Chondrocyte (in vitro differentiated cells): Measurements from ENCODE around the gene MBD3. TPM values are rescaled to one million over a fixed set of nuclear protein-coding genes. Genes with fewer than 3 reads are reported as not detected.

ENCODE experiments used
- DNase-seq: peaks from one replicate; pipeline ENCODE4 v3.0.0; 2021; ENCODE audit warnings: mixed read lengths, low spot score
- H3K27ac Mint-ChIP-seq: one replicate; pipeline ENCODE4 v1.8.0; 2021; ENCODE audit warnings: mild to moderate bottlenecking, moderate library complexity, mixed read lengths; ENCODE audit not compliant: unreplicated experiment
- H3K27me3 Mint-ChIP-seq: 2 replicates; pipeline ENCODE4 v1.8.0; 2021; ENCODE audit warnings: low read depth, mixed read lengths
- H3K36me3 Mint-ChIP-seq: 2 replicates; pipeline ENCODE4 v1.8.0; 2021; ENCODE audit warnings: low read depth, mixed read lengths
- H3K4me1 Mint-ChIP-seq: 2 replicates; pipeline ENCODE4 v1.8.0; 2021; ENCODE audit warnings: low read depth, mild to moderate bottlenecking, mixed read lengths
- H3K4me3 Mint-ChIP-seq: one replicate; pipeline ENCODE4 v1.8.0; 2021; ENCODE audit warnings: mild to moderate bottlenecking, moderate library complexity, mixed read lengths; ENCODE audit not compliant: unreplicated experiment
- H3K9me3 Mint-ChIP-seq: 2 replicates; pipeline ENCODE4 v1.8.0; 2021; ENCODE audit warnings: low read depth, mixed read lengths
- CTCF ChIP-seq: fragments of 200-600 bp; sonication (generic); IDR thresholded peaks from 2 replicates; pipeline ENCODE4 v1.5.0; 2021; ENCODE audit warnings: antibody characterized with exemption, mild to moderate bottlenecking, moderate library complexity
- total RNA-seq: library from RNA; stranded (reverse); gene quantifications from 3 replicates; pipeline ENCODE4 v1.2.1, GENCODE V29; 2021

The MBD3 gene
- total RNA-seq, 1 donor from 2014 or later = 83.6 TPM

DNA sequence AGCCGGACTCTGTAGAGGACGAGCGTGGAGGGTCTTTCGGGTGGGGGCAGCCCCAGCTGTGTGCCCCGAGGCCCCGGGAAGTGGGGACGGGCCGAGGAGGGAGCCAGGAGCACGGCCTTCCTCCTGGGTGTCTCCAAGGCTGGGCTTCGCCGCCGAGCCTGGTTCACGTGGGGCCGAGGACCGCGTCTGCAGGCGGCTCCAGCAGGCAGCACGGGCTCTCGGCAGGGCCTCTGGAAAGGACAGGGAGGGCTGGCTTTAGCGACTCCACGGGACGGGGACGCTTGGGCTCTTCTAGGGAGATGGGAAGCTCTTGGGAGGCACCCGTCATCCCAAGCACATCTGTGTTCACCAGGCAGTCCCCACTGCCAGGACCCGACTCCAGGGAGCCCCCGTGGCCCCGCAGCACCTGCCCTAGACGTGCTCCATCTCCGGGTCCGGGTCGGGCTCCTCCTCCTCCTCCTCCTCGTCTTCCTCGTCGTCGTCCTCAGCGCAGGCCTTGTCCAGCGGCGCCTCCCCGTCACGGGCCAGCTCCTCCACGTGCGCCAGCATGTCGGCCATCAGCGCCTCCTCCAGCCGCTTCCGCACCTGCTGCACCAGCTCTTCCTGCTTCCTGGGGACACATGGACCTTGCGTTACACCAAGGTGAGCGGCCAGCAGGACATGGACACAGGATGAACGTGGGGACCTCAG lies 14.6 kb downstream of the MBD3 start:
- no peak for DNase-seq
- Mint-ChIP-seq H3K27ac (no peak overlapping the region), H3K4me1 (peaks cover 4% of the 10 kb centered on the region), H3K27me3 (no peaks in the 10 kb centered on the region), H3K36me3 (peaks cover 14% of the 10 kb centered on the region), H3K9me3 (no peaks in the 10 kb centered on the region), H3K4me3 (no peak overlapping the region)
- no peak for TF ChIP-seq CTCF

- Mint-ChIP-seq H3K27ac (no peak overlapping the region), H3K9me3 (no peaks in the 10 kb centered on the region), H3K4me3 (no peak overlapping the region), H3K4me1 (peaks cover 4% of the 10 kb centered on the region), H3K27me3 (no peaks in the 10 kb centered on the region), H3K36me3 (peaks cover 14% of the 10 kb centered on the region)
- DNase-seq = no peak
- TF ChIP-seq CTCF = no peak
Measured at GRCh38 chr19:1577090-1577928, 15.4 kb downstream of the MBD3 start.

GRCh38 chr19:1576242-1577089 lies 16.2 kb downstream of the MBD3 start:
- no peak overlapping the region for H3K4me3 Mint-ChIP-seq

DNA sequence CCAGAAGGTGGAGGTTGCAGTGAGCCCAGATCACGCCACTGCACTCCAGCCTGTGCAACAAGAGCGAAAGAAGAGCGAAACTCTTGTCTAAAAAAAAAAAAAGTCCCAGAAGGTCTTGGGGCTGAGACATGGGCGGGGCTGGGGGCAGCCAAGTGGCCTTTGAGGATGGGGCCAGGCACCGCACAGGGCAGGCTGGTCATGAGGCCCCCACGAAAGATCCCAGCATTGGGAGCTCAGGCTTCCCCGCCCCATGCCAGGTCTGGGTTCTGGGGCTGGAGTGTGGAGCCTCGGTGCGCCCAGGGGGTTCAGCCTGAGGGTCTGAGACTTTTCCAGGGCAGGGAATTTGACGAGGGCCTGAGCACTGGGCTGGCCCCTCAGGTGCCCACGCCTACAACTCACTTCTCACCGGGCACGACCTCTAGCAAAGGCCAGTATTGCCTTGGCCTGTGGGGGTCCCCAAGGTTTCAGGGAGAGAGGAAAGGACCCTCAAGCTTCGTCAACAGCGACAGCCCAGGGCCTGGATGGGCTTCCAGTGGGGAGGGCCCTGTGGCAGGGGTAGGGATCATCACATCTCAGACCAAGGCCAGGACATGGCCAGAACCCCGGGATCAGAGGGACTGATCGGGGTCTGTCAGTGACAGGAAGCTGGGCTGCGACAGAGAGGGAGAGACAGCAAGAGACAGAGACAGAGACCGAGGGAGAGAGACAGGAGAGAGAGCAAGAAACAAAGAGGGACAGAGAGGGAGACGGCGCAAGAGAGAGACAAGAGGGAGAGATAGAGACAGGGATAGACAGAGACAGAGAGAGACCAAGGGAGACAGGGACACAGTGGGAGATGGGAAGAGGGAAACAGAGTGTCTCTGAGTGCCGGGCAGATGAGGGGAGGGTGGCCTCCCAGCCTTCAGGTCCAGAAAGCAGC lies 17.1 kb downstream of the MBD3 start:
- TF ChIP-seq CTCF = no peak
- Mint-ChIP-seq H3K27ac (no peak overlapping the region), H3K4me3 (no peak overlapping the region), H3K4me1 (peaks cover 4% of the 10 kb centered on the region), H3K27me3 (no peaks in the 10 kb centered on the region), H3K36me3 (peaks cover 10% of the 10 kb centered on the region), H3K9me3 (no peaks in the 10 kb centered on the region)
- no peak for DNase-seq

More at GRCh38 chr19:1576242-1577089, 16.2 kb downstream of the MBD3 start:
- peaks cover 14% of the 10 kb centered on the region for H3K36me3 Mint-ChIP-seq
- no peaks in the 10 kb centered on the region for H3K27me3 Mint-ChIP-seq
- H3K4me1 Mint-ChIP-seq = peaks cover 4% of the 10 kb centered on the region
- no peak overlapping the region for H3K27ac Mint-ChIP-seq
- no peaks in the 10 kb centered on the region for H3K9me3 Mint-ChIP-seq
- TF ChIP-seq CTCF = no peak
- DNase-seq = no peak
